Measurements from ENCODE around the gene HSD17B8.

- no peak for TF ChIP-seq CTCF (IDR thresholded peaks at IDR 0.05; ENCODE audit: borderline replicate concordance, extremely low read depth, low read length, poor library complexity, severe bottlenecking)
- TF ChIP-seq EZH2 (IDR thresholded peaks at IDR 0.05; ENCODE audit: borderline replicate concordance, low read depth, low read length, severe bottlenecking): no peak
Observed at GRCh38 chr6:33167374-33168283, 36.8 kb upstream of the HSD17B8 start.

Data from DND-41 (cell line).